Pancreas (tissue), 10 donors: ENCODE results near the gene C3orf22. TPM values are rescaled to one million over a fixed set of nuclear protein-coding genes. Genes with fewer than 3 reads are reported as not detected.
"Not testable (repeated sequence)": the region's sequence is repeated elsewhere in the genome, so short reads cannot be mapped to it uniquely, and the experiment has no call there.

Source experiments
- ATAC-seq, 4 donors: fragments of 200-7000 bp; cut with Tn5 transposase; one replicate each; pipeline versions ENCODE4 v1.8.0 to v1.9.1; 2020; ENCODE audit warnings: mild to moderate bottlenecking in 4 of 4, moderate library complexity in 4 of 4
- DNase-seq, 6 donors: peaks; one replicate each; pipeline ENCODE4 v3.0.0-alpha.2; 2020
- FAIRE-seq: peaks from 2 replicates; lab custom pipeline; 2012; peaks lifted over from hg19 to GRCh38; lab: Jason Lieb, UNC
- H3K27ac ChIP-seq, 4 donors: fragments of 200-600 bp; sonication (generic); 1 replicate in 3 of 4; 2 replicates in 1 of 4; pipeline versions ENCODE4 v1.5.0 to v1.8.0; 2020
- H3K27me3 ChIP-seq, 4 donors: fragments of 200-600 bp; one replicate each; pipeline ENCODE4 v1.8.0; 2021
- H3K36me3 ChIP-seq, 3 donors: fragments of 200-600 bp; sonication (generic) in 1 of 3; one replicate each; pipeline versions ENCODE4 v1.5.0 to v1.8.0; 2020 to 2021
- H3K4me1 ChIP-seq, 3 donors: fragments of 200-600 bp; one replicate each; pipeline ENCODE4 v1.8.0; 2021
- H3K4me3 ChIP-seq, 4 donors: fragments of 200-600 bp; sonication (generic) in 2 of 4; one replicate each; pipeline versions ENCODE4 v1.5.0 to v1.8.0; 2020 to 2021
- H3K9me3 ChIP-seq, 4 donors: fragments of 200-600 bp; one replicate each; pipeline ENCODE4 v1.8.0; 2021
- WGBS, 2 donors: extraction: QIAGEN DNeasy Blood & Tissue Kit; methylation state at CpG; one replicate each; pipeline ENCODE4 v1.1.7; 2013; 5-methylcytosine and 5-hydroxymethylcytosine counted together
- intact Hi-C, 3 donors: fragments of 100-400 bp; cut with DNase I; formaldehyde crosslinking; loops; one replicate each; pipeline versions ENCODE4 v1.11.1 to v1.14.2; 2022
- polyA plus RNA-seq, 2 donors: library from polyadenylated mRNA; stranded (reverse); fragments of 200-250 nt; gene quantifications; one replicate each; pipeline ENCODE4 v1.2.3, GENCODE V29; 2013
- total RNA-seq, 6 donors: library from RNA; stranded (reverse); fragmentation: NEBNext Ultra II Directional in 4 of 6; extraction: Animal tissue kit (Norgen Biotek cat#: 25700) in 4 of 6; gene quantifications; one replicate each; pipeline versions ENCODE4 v1.2.1 to v1.2.4, GENCODE V29; 2021 to 2023
- TF ChIP-seq, protein P1 (sequence below), 4 donors: fragments of 200-600 bp; sonication (generic) in 3 of 4; IDR thresholded peaks; one replicate each; pipeline versions ENCODE4 v1.5.0 to v1.8.0; 2021; ENCODE audit warnings: antibody characterized with exemption in 4 of 4
- donor health status: healthy with polysubstance abuse.
- donor health status: DM: no; HTN: no; CAD: no; lungs with moderate emphysema.
- donor health status: DM: no; HTN: no; CAD: no.
- donor health status: control.
- donor health status: control.
- donor health status: Bipolar disorder and iron deficiency.
- donor health status: DM: yes; HTN: yes; CAD: no.
- donor health status: DM: no; HTN: no; CAD: no.
- donor health status: DM: no; HTN: no; CAD: no.
- donor health status: DM: yes; HTN: yes; CAD: no.

The C3orf22 gene
- total and polyA plus RNA-seq, 8 donors, result 0.09 TPM; not detected in 7

GRCh38 chr3:126537730-126538281, 20.9 kb downstream of the C3orf22 start:
- ATAC-seq (no peak), DNase-seq (peak in 3 of 6 donors; percentile 4 to 31 (median 7))
- H3K27ac ChIP-seq, result no peak overlapping the region

GRCh38 chr3:126537116-126537729, 21.5 kb downstream of the C3orf22 start:
- intact Hi-C loops, result no loop called here
- TF ChIP-seq, protein P1, sequence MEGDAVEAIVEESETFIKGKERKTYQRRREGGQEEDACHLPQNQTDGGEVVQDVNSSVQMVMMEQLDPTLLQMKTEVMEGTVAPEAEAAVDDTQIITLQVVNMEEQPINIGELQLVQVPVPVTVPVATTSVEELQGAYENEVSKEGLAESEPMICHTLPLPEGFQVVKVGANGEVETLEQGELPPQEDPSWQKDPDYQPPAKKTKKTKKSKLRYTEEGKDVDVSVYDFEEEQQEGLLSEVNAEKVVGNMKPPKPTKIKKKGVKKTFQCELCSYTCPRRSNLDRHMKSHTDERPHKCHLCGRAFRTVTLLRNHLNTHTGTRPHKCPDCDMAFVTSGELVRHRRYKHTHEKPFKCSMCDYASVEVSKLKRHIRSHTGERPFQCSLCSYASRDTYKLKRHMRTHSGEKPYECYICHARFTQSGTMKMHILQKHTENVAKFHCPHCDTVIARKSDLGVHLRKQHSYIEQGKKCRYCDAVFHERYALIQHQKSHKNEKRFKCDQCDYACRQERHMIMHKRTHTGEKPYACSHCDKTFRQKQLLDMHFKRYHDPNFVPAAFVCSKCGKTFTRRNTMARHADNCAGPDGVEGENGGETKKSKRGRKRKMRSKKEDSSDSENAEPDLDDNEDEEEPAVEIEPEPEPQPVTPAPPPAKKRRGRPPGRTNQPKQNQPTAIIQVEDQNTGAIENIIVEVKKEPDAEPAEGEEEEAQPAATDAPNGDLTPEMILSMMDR (IDR thresholded peaks at IDR 0.05), result no peak
- DNase-seq (peak in 2 of 6 donors; percentile 0 to 46), ATAC-seq (no peak), FAIRE-seq (no peak)
- no peak overlapping the region for H3K27ac ChIP-seq
- H3K4me1 ChIP-seq, result no peaks in the 10 kb centered on the region
- H3K4me3 ChIP-seq, result no peak overlapping the region
- H3K9me3 ChIP-seq, result no peaks in the 10 kb centered on the region
- no peaks in the 10 kb centered on the region for H3K36me3 ChIP-seq
- 81 to 82% methylated on average over 9 of the region's 9 CpGs for WGBS, 2 donors
- no peaks in the 10 kb centered on the region for H3K27me3 ChIP-seq

More at GRCh38 chr3:126537730-126538281, 20.9 kb downstream of the C3orf22 start:
- Histone ChIP-seq H3K4me3 (no peak overlapping the region), H3K9me3 (no peaks in the 10 kb centered on the region), H3K27me3 (no peaks in the 10 kb centered on the region), H3K36me3 (no peaks in the 10 kb centered on the region), H3K4me1 (no peaks in the 10 kb centered on the region)
- TF ChIP-seq, protein P1 (IDR thresholded peaks at IDR 0.05), result no peak
- intact Hi-C loops, result no loop called here
- 74 to 75% methylated on average over 10 of the region's 10 CpGs for WGBS, 2 donors
- no peak for FAIRE-seq

GRCh38 chr3:126536126-126536525, 22.6 kb downstream of the C3orf22 start:
- no peaks in the 10 kb centered on the region for H3K27me3 ChIP-seq

GRCh38 chr3:126535636-126536035, 23.1 kb downstream of the C3orf22 start:
- FAIRE-seq (no peak), ATAC-seq (no peak), DNase-seq (peak in 1 of 6 donors; percentile 43)
- no peak overlapping the region for H3K4me3 ChIP-seq
- intact Hi-C loops, result no loop called here
- no peaks in the 10 kb centered on the region for H3K36me3 ChIP-seq
- no peak overlapping the region for H3K27ac ChIP-seq
- H3K4me1 ChIP-seq, result no peaks in the 10 kb centered on the region
- no peaks in the 10 kb centered on the region for H3K9me3 ChIP-seq
- no peaks in the 10 kb centered on the region for H3K27me3 ChIP-seq
- TF ChIP-seq, protein P1 (IDR thresholded peaks at IDR 0.05), result no peak

More at GRCh38 chr3:126536126-126536525, 22.6 kb downstream of the C3orf22 start:
- 64 to 76% methylated on average over 3 of the region's 3 CpGs for WGBS, 2 donors
- peak in 1 of 6 donors; percentile 37 for DNase-seq
- H3K4me3 ChIP-seq, result no peak overlapping the region
- TF ChIP-seq, protein P1 (IDR thresholded peaks at IDR 0.05), result no peak
- H3K27ac ChIP-seq, result no peak overlapping the region
- no peak for ATAC-seq
- H3K4me1 ChIP-seq, result no peaks in the 10 kb centered on the region
- no peaks in the 10 kb centered on the region for H3K9me3 ChIP-seq
- H3K36me3 ChIP-seq, result no peaks in the 10 kb centered on the region
- FAIRE-seq, result no peak
- intact Hi-C loops, result no loop called here

GRCh38 chr3:126534716-126535115, 24.0 kb downstream of the C3orf22 start:
- FAIRE-seq, H3K36me3 ChIP-seq, H3K4me3 ChIP-seq, intact Hi-C loops, H3K27me3 ChIP-seq, H3K27ac ChIP-seq, H3K4me1 ChIP-seq, ATAC-seq, H3K9me3 ChIP-seq: not testable (repeated sequence)
- WGBS, 2 donors, result 71 to 79% methylated on average over 7 of the region's 7 CpGs
- peak in 1 of 6 donors; percentile 33 for DNase-seq
